Measurements from ENCODE around the gene ASB6. TPM values are rescaled to one million over a fixed set of nuclear protein-coding genes. Genes with fewer than 3 reads are reported as not detected.

Gene ASB6, protein sequence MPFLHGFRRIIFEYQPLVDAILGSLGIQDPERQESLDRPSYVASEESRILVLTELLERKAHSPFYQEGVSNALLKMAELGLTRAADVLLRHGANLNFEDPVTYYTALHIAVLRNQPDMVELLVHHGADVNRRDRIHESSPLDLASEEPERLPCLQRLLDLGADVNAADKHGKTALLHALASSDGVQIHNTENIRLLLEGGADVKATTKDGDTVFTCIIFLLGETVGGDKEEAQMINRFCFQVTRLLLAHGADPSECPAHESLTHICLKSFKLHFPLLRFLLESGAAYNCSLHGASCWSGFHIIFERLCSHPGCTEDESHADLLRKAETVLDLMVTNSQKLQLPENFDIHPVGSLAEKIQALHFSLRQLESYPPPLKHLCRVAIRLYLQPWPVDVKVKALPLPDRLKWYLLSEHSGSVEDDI
- total RNA-seq, result 24.0 and 25.1 TPM in 2 replicates

DNA sequence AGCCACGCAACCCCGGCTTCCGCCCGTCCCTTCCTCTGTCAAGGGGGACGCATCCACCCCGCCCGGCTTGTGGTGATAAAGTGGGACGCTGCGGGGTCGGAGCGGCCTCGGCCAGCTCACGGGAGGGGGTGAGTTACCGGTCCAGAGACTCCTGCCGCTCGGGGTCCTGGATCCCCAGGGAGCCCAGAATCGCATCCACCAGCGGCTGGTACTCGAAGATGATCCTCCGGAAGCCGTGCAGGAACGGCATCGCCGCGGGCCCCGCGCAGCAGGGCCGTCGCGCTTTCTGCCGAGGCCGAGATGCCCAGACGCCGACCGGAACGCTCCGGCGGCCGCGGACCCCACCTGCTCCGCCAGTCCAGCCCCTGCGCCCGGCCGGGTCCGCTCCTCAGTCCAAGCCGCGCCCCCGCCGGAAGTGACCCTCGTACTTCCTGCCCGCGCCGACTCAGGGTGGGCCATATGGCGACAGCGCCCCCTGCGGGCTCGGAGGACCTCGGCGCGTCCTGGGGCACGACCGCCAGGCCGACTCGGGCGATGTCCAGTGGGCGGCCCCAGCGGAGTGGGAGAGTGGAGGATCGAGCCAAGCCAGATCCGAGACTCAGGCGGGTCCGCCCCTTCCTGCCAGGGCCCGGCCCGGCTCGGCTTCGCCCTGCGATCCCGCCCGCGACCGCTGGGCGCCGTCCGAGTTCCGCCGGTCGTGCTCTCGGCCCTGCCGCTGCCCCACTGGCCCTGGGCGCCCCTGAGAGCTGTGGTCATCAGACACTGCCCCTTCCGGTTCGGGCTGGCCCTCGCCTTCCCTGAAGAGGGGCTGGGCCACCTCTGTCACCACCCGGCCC lies at the start of gene ASB6:
Gene ASB6, minus strand, starts transcription at position 402 of the 836 bp plus-strand sequence. Its CDS starts 152 bp downstream, at position 250.

DNA sequence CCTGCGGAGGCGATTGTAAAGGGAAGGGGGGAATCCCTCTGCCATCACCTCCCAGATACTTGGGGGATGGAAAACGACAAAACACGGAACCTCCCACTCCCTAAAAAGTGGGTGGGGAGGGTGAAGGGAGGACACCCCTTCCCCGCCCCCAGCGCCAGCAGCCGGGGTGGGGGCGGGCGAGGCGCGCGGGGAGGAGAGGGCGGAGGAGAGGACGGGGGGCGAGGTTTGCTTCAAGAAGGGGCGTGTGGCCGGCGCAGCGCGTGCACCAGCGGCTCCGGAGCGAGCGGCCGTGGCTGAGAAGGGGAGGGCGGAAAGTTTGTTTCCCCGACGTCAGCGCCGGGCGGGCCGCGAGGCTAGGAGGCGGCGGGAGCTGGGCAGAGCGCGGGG lies 23.4 kb upstream of the ASB6 start, which contains the start of gene PRRX2:
Gene PRRX2, plus strand, starts transcription at position 259 of the 387 bp plus-strand sequence. CDS start 221 bp downstream, outside the sequence.

DNA sequence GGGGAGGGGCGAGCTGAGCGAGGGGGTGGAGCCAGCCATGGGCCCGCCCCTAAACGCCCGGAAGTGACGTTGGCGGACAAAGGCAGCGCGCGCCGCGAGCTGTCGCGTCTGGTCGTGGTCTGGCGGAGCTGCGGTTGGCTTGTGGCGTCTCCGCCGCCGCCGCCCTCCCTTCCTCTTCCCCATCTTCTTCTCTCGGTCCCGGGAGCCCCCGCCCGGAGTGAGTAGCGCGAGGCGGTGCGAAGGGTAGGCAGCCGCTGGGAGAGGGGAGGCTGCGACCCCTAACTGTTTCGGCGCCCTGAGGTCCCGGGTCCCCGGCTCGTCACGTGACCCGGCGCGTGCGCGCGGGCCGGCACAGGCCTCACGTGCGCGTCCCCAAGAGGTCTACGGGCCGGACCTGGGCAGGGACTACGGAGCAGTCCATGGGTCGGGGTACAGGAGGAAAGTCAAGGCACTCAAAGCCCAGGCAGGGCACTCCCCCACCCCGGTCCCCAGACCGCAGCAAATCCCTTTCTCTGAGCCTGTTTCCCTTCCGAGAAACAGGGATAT lies 15.8 kb downstream of the ASB6 start, which contains the start of gene NTMT1:
Gene NTMT1, plus strand, starts transcription at position 85 of the 546 bp plus-strand sequence. CDS start 6,541 bp downstream, outside the sequence.

DNA sequence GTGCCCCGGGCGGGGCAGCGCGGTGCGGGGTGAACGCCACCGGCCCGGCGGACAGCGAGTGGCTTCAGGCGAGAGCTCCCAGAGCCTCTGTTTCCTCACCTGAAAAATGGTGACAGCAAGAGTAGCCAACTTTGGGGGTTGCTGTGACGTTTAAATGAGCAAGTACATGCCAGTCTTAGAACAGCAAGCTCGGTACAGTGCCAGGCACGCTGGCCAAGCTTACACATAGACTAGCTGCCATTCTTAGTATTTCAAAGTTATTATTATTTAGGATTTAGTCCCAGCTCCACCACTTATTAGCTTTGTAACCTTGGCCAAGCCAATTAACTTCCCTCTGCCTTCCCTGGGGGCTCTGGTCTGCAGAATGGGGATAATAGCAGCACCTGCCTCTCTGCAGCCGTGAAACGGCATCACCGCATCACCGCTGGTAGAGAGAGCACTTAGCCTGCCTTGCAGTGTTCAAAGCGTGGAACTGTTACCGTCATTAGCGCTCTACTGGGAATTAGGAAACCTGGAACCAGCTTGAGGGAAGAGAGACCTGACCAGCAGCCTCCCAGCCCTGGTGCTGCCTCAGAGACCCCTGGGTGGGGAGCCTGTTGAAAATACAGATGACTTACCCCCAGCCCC lies 21.2 kb downstream of the ASB6 start, which contains the start of gene C9orf50:
Gene C9orf50, minus strand, starts transcription at position 433 of the 627 bp plus-strand sequence. CDS start 527 bp downstream, outside the sequence.

Other genes with a start within 250 kb of the ASB6 start
- gene C9orf50, start 21.1 kb downstream of the ASB6 start, total RNA-seq, result 0.47 TPM in 1 of 2 replicates, not detected in the other
- 44.7 and 54.1 TPM in 2 replicates for gene NTMT1, start 16.0 kb downstream of the ASB6 start, total RNA-seq
- gene PRRX2, start 23.5 kb upstream of the ASB6 start, total RNA-seq, result 0.20 and 0.40 TPM in 2 replicates
- 0.30 TPM in 1 of 2 replicates, not detected in the other for gene PTGES, start 110.9 kb upstream of the ASB6 start, total RNA-seq
- gene TOR1B, start 161.0 kb upstream of the ASB6 start, total RNA-seq, result 23.9 and 24.0 TPM in 2 replicates
- 62.6 and 68.3 TPM in 2 replicates for gene TOR1A, start 182.0 kb upstream of the ASB6 start, total RNA-seq
- gene C9orf78, start 193.1 kb upstream of the ASB6 start, total RNA-seq, result 50.6 and 57.3 TPM in 2 replicates
- gene USP20, start 193.3 kb upstream of the ASB6 start, total RNA-seq, result 11.9 and 15.0 TPM in 2 replicates

All from mammary microvascular endothelial cell (primary cell).